ENCODE data around the gene CDCA4.

DNA sequence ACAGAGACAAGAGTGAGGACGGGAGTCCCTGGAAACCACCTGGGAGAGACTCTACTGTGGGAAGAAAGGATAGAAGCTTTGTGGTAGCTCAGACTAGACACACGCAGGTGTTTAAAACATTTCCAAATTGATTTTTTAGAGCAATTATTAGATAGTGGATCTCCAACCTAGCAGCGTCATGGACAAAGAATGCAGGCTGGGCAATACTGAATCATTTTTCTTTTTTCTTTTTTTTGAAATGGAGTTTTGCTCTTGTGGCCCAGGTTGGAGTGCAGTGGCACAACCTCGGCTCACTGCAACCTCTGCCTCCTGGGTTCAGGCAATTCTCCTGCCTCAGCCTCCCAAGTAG lies 31.2 kb upstream of the CDCA4 start:
- TF ChIP-seq EZH2 (IDR thresholded peaks at IDR 0.05; ENCODE audit: borderline replicate concordance, control insufficient read depth, low read depth, low read length) = no peak
- TF ChIP-seq POLR2A (IDR thresholded peaks at IDR 0.05; ENCODE audit: low read depth, low read length) = no peak

Data from GM12878 (cell line).